IMR-90 (cell line): ENCODE results near the gene SSR2. TPM values are rescaled to one million over a fixed set of nuclear protein-coding genes. Genes with fewer than 3 reads are reported as not detected.

Experiments
- ATAC-seq: fragments of 200-7000 bp; cut with Tn5 transposase; 2 replicates; pipeline ENCODE4 v1.9.1; 2020; ENCODE audit warnings: low read depth, mild to moderate bottlenecking, moderate library complexity
- BruUV-seq: library from RNA; stranded (reverse); fragments of 400-500 nt; replicated peaks from 2 replicates; lab custom pipeline; 2021; lab: Mats Ljungman, UMichigan
- CTCF ChIA-PET: fragments of 300-600 bp; formaldehyde crosslinking; extraction: SDS; loops from one replicate; lab custom pipeline; 2021; ENCODE audit warnings: antibody characterized with exemption; lab: Yijun Ruan, JAX
- POLR2A ChIA-PET: fragments of 300-600 bp; sonication (Branson Sonifier 250); formaldehyde crosslinking; loops from one replicate; lab custom pipeline; 2022; ENCODE audit warnings: antibody characterized with exemption; ENCODE audit not compliant: unreplicated experiment; lab: Charles Lee
- DNase-seq: peaks from one replicate; pipeline ENCODE4 v3.0.0; 2013
- H2AFZ ChIP-seq: replicated peaks from 2 replicates; pipeline ENCODE3; 2013; ENCODE audit warnings: low read length, mild to moderate bottlenecking; ENCODE audit not compliant: poor library complexity
- H2AK5ac ChIP-seq: 2 replicates; pipeline ENCODE4 v1.6.1; 2013; ENCODE audit warnings: low read depth, low read length, inconsistent platforms
- H2AK9ac ChIP-seq: replicated peaks from 2 replicates; pipeline ENCODE3; 2013; ENCODE audit warnings: mild to moderate bottlenecking, low read depth, low read length, moderate library complexity; ENCODE audit not compliant: poor library complexity
- H2BK120ac ChIP-seq: 2 replicates; pipeline ENCODE4 v1.6.1; 2013; ENCODE audit warnings: low read depth, low read length, inconsistent platforms
- H2BK15ac ChIP-seq: 3 replicates; pipeline ENCODE4 v1.6.1; 2013; ENCODE audit warnings: low read depth, low read length, inconsistent platforms
- H2BK20ac ChIP-seq: 2 replicates; pipeline ENCODE4 v1.6.1; 2013; ENCODE audit warnings: low read depth, mild to moderate bottlenecking, inconsistent platforms, low read length, moderate library complexity
- H2BK5ac ChIP-seq: 2 replicates; pipeline ENCODE4 v1.6.1; 2013; ENCODE audit warnings: mild to moderate bottlenecking, low read depth, low read length, inconsistent platforms; ENCODE audit not compliant: poor library complexity, severe bottlenecking
- H3K14ac ChIP-seq: replicated peaks from 2 replicates; pipeline ENCODE4 v1.6.1; 2013; ENCODE audit warnings: low read depth, low read length, inconsistent platforms
- H3K18ac ChIP-seq: 2 replicates; pipeline ENCODE4 v1.6.1; 2013; ENCODE audit warnings: low read depth, low read length, control low read depth
- H3K23ac ChIP-seq: 2 replicates; pipeline ENCODE4 v1.6.1; 2013; ENCODE audit warnings: low read depth, low read length, inconsistent platforms
- H3K27ac ChIP-seq: 2 replicates; pipeline ENCODE4 v1.5.1; 2013; ENCODE audit warnings: mild to moderate bottlenecking, control low read depth, low read length; ENCODE audit not compliant: insufficient read depth
- H3K27me3 ChIP-seq: 2 replicates; pipeline ENCODE4 v1.6.1; 2013; ENCODE audit warnings: low read length; ENCODE audit not compliant: control insufficient read depth, insufficient read depth
- H3K36me3 ChIP-seq: 2 replicates; pipeline ENCODE4 v1.6.1; 2013; ENCODE audit warnings: low read length, mixed read lengths; ENCODE audit not compliant: control insufficient read depth, insufficient read depth
- H3K4ac ChIP-seq: 2 replicates; pipeline ENCODE4 v1.6.1; 2013; ENCODE audit warnings: low read depth, low read length, inconsistent platforms
- H3K4me1 ChIP-seq: 2 replicates; pipeline ENCODE4 v1.6.1; 2013; ENCODE audit warnings: low read length, mixed read lengths; ENCODE audit not compliant: control insufficient read depth, insufficient read depth
- H3K4me2 ChIP-seq: 2 replicates; pipeline ENCODE4 v1.6.1; 2013; ENCODE audit warnings: low read depth, mild to moderate bottlenecking, control low read depth, low read length, moderate library complexity
- H3K4me3 ChIP-seq: 2 replicates; pipeline ENCODE4 v1.5.1; 2013; ENCODE audit warnings: low read depth, mild to moderate bottlenecking, control low read depth, low read length, moderate library complexity; ENCODE audit not compliant: insufficient read depth
- H3K56ac ChIP-seq: 2 replicates; pipeline ENCODE4 v1.6.1; 2013; ENCODE audit warnings: low read length, inconsistent platforms; ENCODE audit not compliant: insufficient read depth; ENCODE audit errors: extremely low read depth
- H3K79me1 ChIP-seq, 2 experiments: 2 replicates each; pipeline ENCODE4 v1.6.1; 2013; ENCODE audit warnings: low read length in 2 of 2, inconsistent platforms in 1 of 2, low read depth in 1 of 2
- H3K9ac ChIP-seq: 2 replicates; pipeline ENCODE4 v1.6.1; 2013; ENCODE audit warnings: low read depth, low read length, control low read depth
- H3K9me1 ChIP-seq: 2 replicates; pipeline ENCODE4 v1.6.1; 2013; ENCODE audit warnings: low read length, inconsistent platforms; ENCODE audit not compliant: insufficient read depth
- H3K9me3 ChIP-seq: 2 replicates; pipeline ENCODE4 v1.6.1; 2013; ENCODE audit warnings: low read length; ENCODE audit not compliant: control insufficient read depth, insufficient read depth
- H4K20me1 ChIP-seq: 2 replicates; pipeline ENCODE4 v1.6.1; 2013; ENCODE audit warnings: low read length, inconsistent platforms; ENCODE audit not compliant: insufficient read depth
- H4K5ac ChIP-seq: 2 replicates; pipeline ENCODE4 v1.6.1; 2013; ENCODE audit warnings: mild to moderate bottlenecking, low read depth, low read length, control low read depth
- H4K8ac ChIP-seq, 2 experiments: 2 replicates each; pipeline ENCODE4 v1.6.1; 2013; ENCODE audit warnings: low read depth in 2 of 2, low read length in 2 of 2, control low read depth in 1 of 2, inconsistent platforms in 1 of 2
- H4K91ac ChIP-seq: 2 replicates; pipeline ENCODE4 v1.6.1; 2013; ENCODE audit warnings: low read depth, low read length, inconsistent platforms; ENCODE audit not compliant: insufficient read depth
- CEBPB ChIP-seq: IDR thresholded peaks from 2 replicates; pipeline ENCODE4 v1.6.1; 2012; ENCODE audit warnings: low read depth, low read length, improper control_type of control experiment
- MXI1 ChIP-seq: IDR thresholded peaks from 2 replicates; pipeline ENCODE4 v1.6.1; 2012; ENCODE audit warnings: low read depth, mild to moderate bottlenecking, low read length, moderate library complexity, borderline replicate concordance
- WGBS, 2 experiments: methylation state at CpG; one replicate each; pipeline versions ENCODE4 v1.1.5 to v1.1.7; 2013; ENCODE audit warnings: missing lambda C conversion rate in 2 of 2; ENCODE audit not compliant: insufficient read length in 1 of 2; ENCODE audit errors: extremely low coverage in 2 of 2; 5-methylcytosine and 5-hydroxymethylcytosine counted together
- dilution Hi-C: fragments of 300-500 bp; cut with HindIII; formaldehyde crosslinking; loops from one replicate; pipeline ENCODE4 v1.14.3; 2018; ENCODE audit warnings: low sequenced_read_pairs; ENCODE audit not compliant: unreplicated experiment
- in situ Hi-C: fragments of 300-500 bp; cut with MboI; formaldehyde crosslinking; loops from 3 replicates; pipeline ENCODE4 v1.14.3; 2019; ENCODE audit warnings: low sequenced_read_pairs, inconsistent platforms, mixed read lengths
- intact Hi-C: fragments of 100-400 bp; cut with micrococcal nuclease; formaldehyde crosslinking; loops from 2 replicates; pipeline ENCODE4 v1.10.0; 2022
- polyA plus RNA-seq, 3 experiments: library from polyadenylated mRNA; depleted of rRNA; stranded (reverse); fragments of >200 nt; gene quantifications; 2 replicates each; pipeline ENCODE4 v1.2.3, GENCODE V29; 2012; ENCODE audit warnings: low replicate concordance in 1 of 3
- total RNA-seq: library from RNA; depleted of rRNA; stranded (reverse); fragments of >200 nt; gene quantifications from 2 replicates; pipeline ENCODE4 v1.2.3, GENCODE V29; 2012

SSR2 gene
- total and polyA plus RNA-seq, 2 of the 4 experiments (the other 2 are of a cell fraction) = 553 to 1,264 TPM

- intact Hi-C loops = no loop called here
- POLR2A ChIA-PET = no interaction called here
Observed at GRCh38 chr1:156064615-156065014, 43.9 kb upstream of the SSR2 start.

More at GRCh38 chr1:156064615-156065014, 43.9 kb upstream of the SSR2 start:
- Histone ChIP-seq H2BK20ac (no peak overlapping the region), H3K27me3 (no peaks in the 10 kb centered on the region), H3K14ac (no peak overlapping the region), H2BK120ac (no peak overlapping the region), H3K4ac (no peak overlapping the region), H4K5ac (no peak overlapping the region), H3K27ac (no peak overlapping the region), H2AK5ac (no peak overlapping the region), H2AK9ac (no peak overlapping the region), H3K4me3 (no peak overlapping the region), H2BK15ac (no peak overlapping the region), H4K20me1 (no peaks in the 10 kb centered on the region), H3K23ac (no peak overlapping the region), H3K4me2 (no peak overlapping the region), H4K8ac (no peak overlapping the region), H2AFZ (no peak overlapping the region), H3K79me1 (no peaks in the 10 kb centered on the region), H3K56ac (no peak overlapping the region), H3K18ac (no peak overlapping the region), H3K9me1 (peaks cover 2% of the 10 kb centered on the region; the same call in 1 of the 2 replicates), H3K9ac (no peak overlapping the region), H3K4me1 (peaks cover 5% of the 10 kb centered on the region), H3K36me3 (no peaks in the 10 kb centered on the region), H3K9me3 (no peaks in the 10 kb centered on the region), H4K91ac (no peak overlapping the region), H2BK5ac (no peak overlapping the region)
- no peak for ATAC-seq
- BruUV-seq = no TSS peak
- WGBS, 2 experiments = no CpG with 5 or more reads among the region's 2 CpGs
- CTCF ChIA-PET = no interaction called here
- dilution Hi-C loops = no loop called here
- no peak for DNase-seq
- TF ChIP-seq CEBPB = no peak
- no peak for TF ChIP-seq MXI1
- in situ Hi-C loops = loop anchor here (5.0 kb wide), 1 partner anchor 127 kb away; no protein-coding TSS in a partner anchor
